ENCODE results near the gene QPRT.

- TF ChIP-seq CTCF (IDR thresholded peaks at IDR 0.05; ENCODE audit: borderline replicate concordance, extremely low read depth, low read length, poor library complexity, severe bottlenecking) (no peak), EZH2 (IDR thresholded peaks at IDR 0.05; ENCODE audit: borderline replicate concordance, low read depth, low read length, severe bottlenecking) (no peak)
Observed at GRCh38 chr16:29663016-29663806, 15.8 kb upstream of the QPRT start, which contains the start of gene SPN.

Measured in DND-41 (cell line).